HFF-Myc (cell line): Measurements from ENCODE around the gene VASH1.
"Not testable (repeated sequence)": the region's sequence is repeated elsewhere in the genome, so short reads cannot be mapped to it uniquely, and the experiment has no call there.

Experiments used
- DNase-seq: peaks from one replicate; pipeline ENCODE4 v3.0.0-alpha.2; 2011; ENCODE audit warnings: low read depth; ENCODE audit errors: extremely low read depth
- H3K4me3 ChIP-seq: replicated peaks from 2 replicates; pipeline ENCODE4 v1.5.1; 2011; ENCODE audit warnings: low read depth, mild to moderate bottlenecking, control low read depth, low read length
- TF ChIP-seq, protein P1 (sequence below): IDR thresholded peaks from 2 replicates; pipeline ENCODE4 v1.5.1; 2012; ENCODE audit warnings: mild to moderate bottlenecking, low read depth, low read length, control low read depth; ENCODE audit errors: missing control alignments

VASH1 gene

DNA sequence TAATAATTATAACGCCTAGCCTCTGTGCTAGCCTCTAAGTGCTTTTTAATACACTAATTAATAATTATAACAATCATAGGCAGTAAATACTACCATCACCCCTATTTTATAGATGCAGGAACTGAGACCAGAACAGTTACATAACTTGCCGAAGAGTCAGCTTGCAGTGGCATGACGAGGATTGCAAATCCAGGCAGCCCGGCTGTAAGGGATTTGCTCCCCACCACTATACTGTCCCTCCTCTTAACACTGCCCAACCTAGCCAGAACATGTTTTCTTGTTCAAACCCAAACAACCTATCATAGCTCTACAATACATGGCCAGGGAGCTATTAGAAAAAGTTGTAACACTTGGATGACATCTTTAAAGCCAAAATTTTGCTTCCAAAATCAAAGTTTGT lies 33.9 kb upstream of the VASH1 start:
- no peak overlapping the region for H3K4me3 ChIP-seq
- DNase-seq, result no peak
- TF ChIP-seq, protein P1, sequence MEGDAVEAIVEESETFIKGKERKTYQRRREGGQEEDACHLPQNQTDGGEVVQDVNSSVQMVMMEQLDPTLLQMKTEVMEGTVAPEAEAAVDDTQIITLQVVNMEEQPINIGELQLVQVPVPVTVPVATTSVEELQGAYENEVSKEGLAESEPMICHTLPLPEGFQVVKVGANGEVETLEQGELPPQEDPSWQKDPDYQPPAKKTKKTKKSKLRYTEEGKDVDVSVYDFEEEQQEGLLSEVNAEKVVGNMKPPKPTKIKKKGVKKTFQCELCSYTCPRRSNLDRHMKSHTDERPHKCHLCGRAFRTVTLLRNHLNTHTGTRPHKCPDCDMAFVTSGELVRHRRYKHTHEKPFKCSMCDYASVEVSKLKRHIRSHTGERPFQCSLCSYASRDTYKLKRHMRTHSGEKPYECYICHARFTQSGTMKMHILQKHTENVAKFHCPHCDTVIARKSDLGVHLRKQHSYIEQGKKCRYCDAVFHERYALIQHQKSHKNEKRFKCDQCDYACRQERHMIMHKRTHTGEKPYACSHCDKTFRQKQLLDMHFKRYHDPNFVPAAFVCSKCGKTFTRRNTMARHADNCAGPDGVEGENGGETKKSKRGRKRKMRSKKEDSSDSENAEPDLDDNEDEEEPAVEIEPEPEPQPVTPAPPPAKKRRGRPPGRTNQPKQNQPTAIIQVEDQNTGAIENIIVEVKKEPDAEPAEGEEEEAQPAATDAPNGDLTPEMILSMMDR, result no peak

DNA sequence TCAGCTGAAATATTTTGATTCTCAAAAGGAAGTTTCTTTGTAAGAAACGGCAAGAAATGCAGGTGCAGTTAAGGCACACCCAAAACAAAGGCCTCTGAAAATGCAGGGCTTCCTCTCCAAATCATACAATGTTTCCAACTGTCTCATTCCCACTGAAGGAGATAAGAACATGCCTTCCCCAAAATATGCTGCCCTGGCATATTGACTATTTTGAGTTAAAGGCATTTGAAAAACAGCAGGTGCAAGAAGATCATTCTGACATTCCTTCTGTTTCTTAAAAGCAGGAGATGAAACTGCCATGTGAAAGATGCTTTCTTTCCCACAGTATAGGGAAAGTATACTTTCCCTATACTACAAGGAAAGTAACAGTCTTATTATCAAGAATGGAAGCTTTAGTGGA lies 33.4 kb upstream of the VASH1 start:
- no peak overlapping the region for H3K4me3 ChIP-seq
- DNase-seq, result no peak
- TF ChIP-seq, protein P1, result no peak

DNA sequence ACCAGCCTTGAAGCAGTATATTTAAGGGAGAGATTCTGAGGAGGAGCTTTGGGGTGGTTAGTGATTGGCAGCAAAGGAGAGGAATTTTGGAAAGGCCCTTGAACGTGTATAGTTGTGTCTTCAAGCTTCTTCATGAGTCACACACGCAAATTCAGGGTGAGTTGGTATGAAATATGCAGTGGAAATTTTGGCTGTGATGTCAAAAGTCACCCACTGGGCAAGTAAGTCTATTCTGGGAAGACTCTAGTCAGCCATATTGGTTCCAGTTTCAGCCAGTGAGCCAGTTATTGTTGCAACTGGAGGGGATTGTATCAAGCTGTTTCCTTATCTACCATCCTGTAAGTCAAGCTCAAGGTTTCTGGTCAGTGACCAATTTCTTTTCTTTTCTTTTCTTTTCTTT lies 32.0 kb upstream of the VASH1 start:
- TF ChIP-seq, protein P1, result no peak
- H3K4me3 ChIP-seq, result no peak overlapping the region
- DNase-seq, result no peak

DNA sequence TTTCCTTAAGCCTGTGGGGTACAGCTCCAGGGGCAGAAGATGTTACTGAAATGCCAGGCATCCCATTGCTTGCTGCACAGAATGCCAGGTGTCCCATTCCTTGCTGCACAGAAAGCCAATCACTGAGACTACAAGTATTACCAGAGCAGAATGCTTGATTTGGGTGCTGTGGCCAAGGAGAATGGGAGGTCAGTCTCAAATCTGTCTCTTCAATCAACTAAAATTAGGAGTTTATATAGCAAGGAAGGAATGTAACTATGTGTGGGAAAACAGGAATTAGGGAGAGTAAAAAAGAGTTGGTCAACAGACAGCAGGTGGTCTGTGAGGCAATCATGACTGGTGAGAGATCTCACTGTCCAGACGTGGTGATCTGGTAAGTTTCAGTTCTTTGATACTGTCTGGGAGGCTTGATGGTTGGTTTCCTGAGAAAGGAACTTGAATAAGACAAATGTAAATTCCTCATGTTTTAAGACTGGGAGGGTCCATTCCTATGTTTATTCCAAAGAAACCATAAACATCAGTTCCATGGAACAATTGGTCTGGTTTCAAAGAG lies 31.2 kb upstream of the VASH1 start:
- TF ChIP-seq, protein P1, result no peak
- H3K4me3 ChIP-seq, result no peak overlapping the region
- no peak for DNase-seq

DNA sequence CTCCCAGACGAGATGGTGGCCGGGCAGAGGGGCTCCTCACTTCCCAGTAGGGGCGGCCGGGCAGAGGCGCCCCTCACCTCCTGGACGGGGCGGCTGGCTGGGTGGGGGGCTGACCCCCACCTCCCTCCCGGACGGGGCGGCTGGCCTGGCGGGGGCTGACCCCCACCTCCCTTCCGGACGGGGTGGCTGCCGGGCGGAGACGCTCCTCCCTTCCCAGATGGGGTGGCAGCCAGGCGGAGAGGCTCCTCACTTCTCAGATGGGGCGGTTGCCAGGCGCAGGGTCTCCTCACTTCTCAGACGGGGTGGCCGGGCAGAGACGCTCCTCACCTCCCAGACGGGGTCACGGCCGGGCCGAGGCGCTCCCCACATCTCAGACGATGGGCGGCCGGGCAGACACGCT lies 26.8 kb upstream of the VASH1 start:
- not testable (repeated sequence) for H3K4me3 ChIP-seq, DNase-seq

DNA sequence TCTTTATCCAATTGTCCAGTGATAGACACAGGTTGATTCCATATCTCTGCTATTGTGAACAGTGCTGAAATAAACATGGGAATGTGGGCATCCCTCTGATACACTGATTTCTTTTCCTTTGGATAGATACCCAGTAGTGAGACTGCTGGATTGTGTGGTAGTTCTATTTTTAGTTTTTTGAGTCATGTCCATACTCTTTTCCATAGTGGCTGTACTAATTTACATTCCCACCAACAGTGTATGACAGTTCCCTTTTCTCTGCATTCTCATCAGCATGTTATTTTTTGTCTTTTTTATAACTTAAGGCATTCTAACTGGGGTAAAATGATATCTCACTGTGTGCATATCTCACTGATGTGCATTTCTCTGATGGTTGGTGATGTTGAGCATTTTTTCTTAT lies 24.8 kb upstream of the VASH1 start:
- DNase-seq, result no peak
- no peak overlapping the region for H3K4me3 ChIP-seq
- TF ChIP-seq, protein P1, result no peak

DNA sequence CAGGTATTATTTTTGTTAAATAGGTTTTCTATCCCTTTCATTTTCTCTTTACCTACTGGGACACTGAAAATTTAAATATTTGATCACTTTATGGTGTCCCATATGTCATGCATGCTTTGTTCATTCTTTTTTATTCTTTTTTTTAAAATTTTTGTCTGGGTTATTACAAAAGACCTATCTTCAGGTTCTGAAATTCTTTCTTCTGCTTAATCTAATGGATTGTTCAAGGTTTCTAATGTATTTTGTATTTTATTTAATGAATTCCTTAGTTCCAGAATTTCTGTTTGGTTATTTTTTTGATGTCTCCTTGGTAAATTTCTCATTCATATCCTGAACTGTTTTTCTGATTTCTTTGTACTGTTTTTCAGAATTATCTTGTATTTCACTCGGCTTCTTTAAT lies 20.2 kb upstream of the VASH1 start:
- H3K4me3 ChIP-seq, result no peak overlapping the region
- DNase-seq, result no peak
- TF ChIP-seq, protein P1, result no peak
